HAP-1 (cell line): Measurements from ENCODE around the gene KCNS1.
"Not testable (repeated sequence)": the region's sequence is repeated elsewhere in the genome, so short reads cannot be mapped to it uniquely, and the experiment has no call there.

ENCODE experiments used
- DNase-seq, 2 experiments: peaks; one replicate each; pipeline ENCODE4 v3.0.0-alpha.2; 2016 to 2020; ENCODE audit warnings: low spot score in 2 of 2
- H3K27me3 ChIP-seq: fragments of 250-450 bp; sonication (Bioruptor Pico); 2 replicates; pipeline ENCODE4 v1.5.1; 2020; ENCODE audit warnings: low read depth, mild to moderate bottlenecking, moderate library complexity
- H3K36me3 ChIP-seq: fragments of 250-450 bp; sonication (Bioruptor Pico); replicated peaks from 2 replicates; pipeline ENCODE4 v1.5.1; 2020; ENCODE audit warnings: mild to moderate bottlenecking
- H3K4me1 ChIP-seq: fragments of 250-450 bp; sonication (Bioruptor Pico); 2 replicates; pipeline ENCODE4 v1.5.1; 2020; ENCODE audit warnings: mild to moderate bottlenecking
- H3K4me3 ChIP-seq: fragments of 250-450 bp; sonication (Bioruptor Pico); 2 replicates; pipeline ENCODE4 v1.5.1; 2020; ENCODE audit warnings: mild to moderate bottlenecking, moderate library complexity
- H3K9me3 ChIP-seq: fragments of 250-450 bp; sonication (Bioruptor Pico); 2 replicates; pipeline ENCODE4 v1.5.1; 2020; ENCODE audit warnings: mild to moderate bottlenecking, moderate library complexity
- in situ Hi-C: fragments of 300-500 bp; cut with MboI; formaldehyde crosslinking; loops from 3 replicates; pipeline ENCODE4 v1.14.3; 2020; ENCODE audit warnings: low sequenced_read_pairs, inconsistent platforms, mixed read lengths

The KCNS1 gene

DNA sequence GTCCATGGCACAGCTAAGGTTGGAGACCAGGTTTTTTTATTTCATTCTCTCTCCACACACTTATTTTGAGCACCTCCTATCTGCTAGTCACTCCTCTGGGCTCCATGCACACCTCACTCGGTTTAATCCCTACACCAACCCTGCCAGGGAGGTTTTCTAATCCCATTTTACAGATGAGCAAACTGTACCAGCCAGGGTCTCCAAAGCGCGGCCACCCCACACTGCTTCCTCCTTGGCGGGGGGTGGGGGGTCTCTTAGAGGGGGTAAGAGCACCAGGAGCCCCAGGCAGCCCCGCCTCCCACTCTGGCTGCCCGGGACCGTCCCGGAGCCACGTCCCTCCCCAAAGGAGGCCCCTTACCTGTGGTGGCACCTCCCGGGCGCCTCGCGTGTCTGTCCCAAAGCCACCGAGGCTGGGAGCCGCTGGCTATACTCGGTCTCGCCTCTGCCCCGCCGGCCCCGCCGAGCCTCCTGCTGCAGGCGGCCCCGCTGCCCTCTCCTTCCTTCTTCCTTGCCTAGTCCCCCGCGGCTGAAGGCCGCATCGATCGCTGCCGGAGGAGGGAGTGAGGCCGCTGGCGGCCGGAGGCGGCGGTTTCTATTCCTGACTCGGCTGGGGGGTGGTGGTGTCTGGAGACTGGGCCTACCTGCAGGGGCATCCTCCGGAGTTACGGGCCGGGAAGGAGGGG is at the start of gene KCNS1:
Gene KCNS1 (minus strand): TSS at position 565 of the 683 bp plus-strand sequence. CDS start 1,891 bp downstream, outside the sequence.
- DNase-seq: peak in 1 of 2 experiments; percentile 21
- H3K4me3 ChIP-seq: no peak within 1 kb of the TSS

DNA sequence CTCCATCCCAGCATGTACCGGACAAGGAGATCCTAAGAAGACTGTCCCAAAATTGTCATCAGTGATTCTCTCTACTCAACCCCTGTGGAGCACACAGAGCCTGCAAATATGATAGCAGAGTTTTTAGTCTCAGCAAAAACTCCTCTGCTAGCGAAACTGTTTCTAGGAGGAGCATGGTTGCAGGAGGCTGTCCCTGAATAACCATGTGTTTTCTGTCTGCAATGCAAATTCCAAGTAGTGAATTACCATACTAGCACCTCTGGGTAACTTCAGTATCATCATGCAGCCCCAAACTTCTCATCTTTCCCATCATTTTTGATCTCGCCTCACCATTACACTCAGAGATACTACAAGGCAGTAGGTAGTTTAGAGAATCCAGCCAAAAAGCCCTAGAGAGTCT is 48.1 kb upstream of the KCNS1 start:
- Histone ChIP-seq H3K36me3 (no peaks in the 10 kb centered on the region), H3K4me1 (no peaks in the 10 kb centered on the region), H3K27me3 (peaks cover 5% of the 10 kb centered on the region), H3K4me3 (no peak overlapping the region), H3K9me3 (no peaks in the 10 kb centered on the region)
- DNase-seq: no peak
- in situ Hi-C loops: no loop called here

More for the DNA sequence above, at the start of gene KCNS1:
- Histone ChIP-seq H3K36me3 (no peaks in the 10 kb centered on the region), H3K4me1 (no peaks in the 10 kb centered on the region), H3K27me3 (no peaks in the 10 kb centered on the region; the same call in 1 of the 2 replicates), H3K9me3 (no peaks in the 10 kb centered on the region)
- in situ Hi-C loops: no loop called here

DNA sequence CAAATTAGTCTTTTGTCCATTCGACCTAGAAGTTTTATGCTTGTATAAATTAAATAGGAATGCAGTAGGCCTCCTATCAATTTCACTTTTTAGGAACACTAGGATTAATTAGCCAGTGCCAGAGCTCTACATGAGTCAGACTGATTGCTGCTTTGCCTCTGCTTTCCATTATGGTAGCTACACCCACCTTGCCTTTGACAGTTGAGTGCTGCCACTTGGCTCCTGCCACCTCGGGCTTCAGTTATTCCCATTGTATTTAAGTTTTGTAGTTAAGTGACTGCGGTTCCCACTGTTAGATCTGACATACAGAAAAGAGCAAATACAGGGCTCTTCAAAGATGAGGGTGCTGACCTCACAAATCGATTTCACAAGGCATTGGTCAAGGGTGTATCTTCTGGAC is 39.9 kb upstream of the KCNS1 start:
- in situ Hi-C loops: no loop called here
- peaks cover 9% of the 10 kb centered on the region for H3K27me3 ChIP-seq
- no peaks in the 10 kb centered on the region for H3K4me1 ChIP-seq

DNA sequence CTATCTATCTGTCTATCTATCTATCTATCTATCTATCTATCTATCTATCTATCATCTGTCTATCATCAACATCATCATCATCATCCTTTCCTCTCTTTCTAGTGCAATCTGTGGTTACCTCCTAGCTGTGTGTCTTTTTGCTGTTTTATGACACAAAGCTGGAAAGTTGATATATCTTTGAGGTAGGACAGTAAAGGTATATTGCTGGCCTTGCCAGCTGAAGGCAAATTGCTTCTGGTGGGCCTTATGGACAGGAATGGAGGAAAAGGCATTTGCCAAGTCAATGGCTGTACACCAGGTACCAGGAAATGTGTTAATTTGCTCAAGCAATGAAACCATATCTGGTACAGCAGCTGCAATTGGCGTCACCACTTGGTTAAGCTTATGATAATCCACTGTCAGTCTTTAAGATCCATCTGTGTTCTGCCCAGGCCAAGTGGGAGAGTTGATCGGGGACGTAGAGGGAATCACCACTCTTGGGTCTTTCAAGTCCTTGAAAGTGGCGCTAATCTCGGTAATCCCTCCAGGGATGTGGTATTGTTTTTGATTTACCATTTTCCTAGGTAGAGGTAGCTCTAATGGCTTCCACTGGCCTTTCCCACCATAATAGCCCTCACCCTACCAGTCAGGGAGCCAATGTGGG is 38.9 kb upstream of the KCNS1 start:
- H3K9me3 ChIP-seq, in situ Hi-C loops, H3K27me3 ChIP-seq, DNase-seq, H3K4me3 ChIP-seq, H3K4me1 ChIP-seq, H3K36me3 ChIP-seq: not testable (repeated sequence)

More for the DNA sequence above, 39.9 kb upstream of the KCNS1 start:
- H3K9me3 ChIP-seq: no peaks in the 10 kb centered on the region
- DNase-seq: no peak
- H3K36me3 ChIP-seq: no peaks in the 10 kb centered on the region
- H3K4me3 ChIP-seq: no peak overlapping the region

- DNase-seq: peak; percentile 5 to 83
- Histone ChIP-seq H3K4me3 (no peak overlapping the region), H3K27me3 (peaks cover under 1% of the 10 kb centered on the region; the same call in 1 of the 2 replicates), H3K9me3 (no peaks in the 10 kb centered on the region), H3K4me1 (no peaks in the 10 kb centered on the region), H3K36me3 (no peaks in the 10 kb centered on the region)
- in situ Hi-C loops: no loop called here
These were observed 37.8 kb upstream of the KCNS1 start for GRCh38 chr20:45138561-45139300.

DNA sequence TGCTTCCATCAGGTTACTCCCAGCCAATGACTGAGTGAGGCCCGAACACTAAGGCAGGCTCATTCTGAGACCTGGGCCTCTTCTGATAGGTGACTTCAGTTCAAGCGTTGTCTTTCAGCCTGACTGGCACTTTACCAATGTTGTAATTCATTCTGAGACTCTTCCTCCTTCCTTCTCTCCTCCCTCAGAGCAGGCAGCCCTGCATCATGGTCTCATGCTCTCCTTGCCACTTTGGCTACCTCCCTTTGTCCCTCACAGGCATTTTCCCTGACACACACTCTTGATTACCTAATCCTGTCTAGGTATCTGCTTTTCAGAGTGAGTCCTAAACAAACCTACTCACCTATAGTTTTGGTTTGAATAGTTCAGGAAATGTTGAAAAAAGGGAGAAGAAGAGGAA is 36.0 kb upstream of the KCNS1 start:
- no peak for DNase-seq
- Histone ChIP-seq H3K27me3 (no peaks in the 10 kb centered on the region), H3K9me3 (no peaks in the 10 kb centered on the region), H3K36me3 (no peaks in the 10 kb centered on the region), H3K4me1 (no peaks in the 10 kb centered on the region), H3K4me3 (no peak overlapping the region)
- in situ Hi-C loops: no loop called here

DNA sequence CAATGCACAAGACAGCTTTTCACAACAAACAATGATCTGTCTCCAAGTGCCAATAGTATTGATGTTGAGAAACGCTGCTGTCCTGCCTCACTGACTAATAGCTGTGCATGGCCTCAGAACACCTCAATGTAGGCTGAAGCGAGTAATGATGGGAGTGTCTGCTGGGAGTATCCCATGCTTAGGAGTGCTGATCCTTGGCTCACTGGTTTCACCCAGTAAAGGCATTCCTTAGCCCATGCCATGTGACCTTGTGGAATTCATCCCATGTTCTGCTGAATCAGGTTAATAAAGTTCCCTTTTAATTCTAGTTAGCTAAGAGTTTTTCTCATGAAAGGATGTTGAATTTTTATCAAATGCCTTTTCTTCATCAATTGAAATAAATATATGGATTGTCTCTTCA is 27.2 kb upstream of the KCNS1 start:
- Histone ChIP-seq H3K27me3 (peaks cover 4% of the 10 kb centered on the region; the same call in 1 of the 2 replicates), H3K4me3 (no peak overlapping the region), H3K4me1 (no peaks in the 10 kb centered on the region), H3K9me3 (no peaks in the 10 kb centered on the region), H3K36me3 (no peaks in the 10 kb centered on the region)
- no peak for DNase-seq
- in situ Hi-C loops: no loop called here

DNA sequence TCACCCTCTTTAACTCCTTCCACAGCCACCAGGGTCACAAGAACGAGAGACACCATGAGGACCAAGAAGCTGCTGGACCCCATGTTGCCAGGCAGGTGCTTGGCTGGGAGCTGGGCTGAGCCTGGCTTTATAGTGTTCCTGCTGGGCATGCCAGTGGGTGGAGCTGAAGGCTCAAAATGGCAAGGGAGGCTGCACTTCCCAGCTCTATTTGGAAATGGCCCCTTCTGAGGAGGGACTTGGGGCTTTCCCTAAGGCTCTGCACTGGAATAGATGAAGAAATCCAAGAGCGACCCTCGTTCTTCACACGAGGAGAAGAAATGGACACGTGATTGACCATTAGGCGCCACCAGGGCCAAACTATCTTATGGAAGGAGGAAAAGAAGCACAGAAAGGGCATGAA is 23.4 kb upstream of the KCNS1 start, which contains the start of gene WFDC12:
Gene WFDC12 (minus strand): TSS at position 101 of the 400 bp plus-strand sequence. CDS start 18 bp downstream, at position 83.
- Histone ChIP-seq H3K9me3 (no peaks in the 10 kb centered on the region), H3K36me3 (no peaks in the 10 kb centered on the region), H3K27me3 (peaks cover 12% of the 10 kb centered on the region), H3K4me3 (no peak within 1 kb of the TSS), H3K4me1 (no peaks in the 10 kb centered on the region)
- in situ Hi-C loops: no loop called here
- no peak for DNase-seq

GRCh38 chr20:45121388-45121787 is 20.5 kb upstream of the KCNS1 start:
- H3K9me3 ChIP-seq: no peaks in the 10 kb centered on the region
- no peaks in the 10 kb centered on the region for H3K4me1 ChIP-seq
- H3K36me3 ChIP-seq: no peaks in the 10 kb centered on the region
- in situ Hi-C loops: no loop called here
- peaks cover 14% of the 10 kb centered on the region for H3K27me3 ChIP-seq
- no peak overlapping the region for H3K4me3 ChIP-seq
- no peak for DNase-seq

DNA sequence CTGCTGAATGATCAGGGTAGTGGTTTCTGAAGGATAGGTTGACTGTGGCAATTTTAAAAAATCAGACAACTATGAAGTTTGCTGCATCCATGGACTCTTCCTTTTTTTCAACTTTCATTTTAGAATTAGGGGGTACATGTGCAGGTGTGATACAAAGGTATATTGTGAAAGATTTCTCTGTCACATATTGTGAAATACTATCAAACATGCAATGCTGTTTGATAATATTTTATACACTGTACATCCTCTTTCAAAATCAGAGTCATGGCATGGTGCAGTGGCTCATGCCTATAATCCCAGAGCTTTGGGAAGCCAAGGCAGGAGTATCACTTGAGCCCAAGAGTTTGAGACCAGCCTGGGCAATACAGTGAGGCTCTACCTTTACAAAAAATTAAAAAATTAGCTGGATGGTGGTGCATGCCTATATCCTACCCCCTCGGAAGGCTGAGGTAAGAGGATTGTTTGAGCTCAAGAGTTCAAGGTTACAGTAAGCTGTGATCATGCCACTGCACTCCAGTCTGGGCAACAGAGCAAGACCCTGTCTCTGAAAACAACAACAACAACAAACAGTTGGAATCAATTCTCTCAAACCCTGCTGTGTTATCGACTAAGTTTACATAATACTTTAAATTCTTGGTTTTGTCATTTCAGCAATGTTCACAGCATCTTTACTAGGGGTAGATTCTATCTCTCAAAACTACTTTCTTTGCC is 18.8 kb upstream of the KCNS1 start:
- Histone ChIP-seq H3K36me3 (no peaks in the 10 kb centered on the region), H3K4me3 (no peak overlapping the region), H3K9me3 (no peaks in the 10 kb centered on the region), H3K27me3 (peaks cover 13% of the 10 kb centered on the region), H3K4me1 (no peaks in the 10 kb centered on the region)
- in situ Hi-C loops: no loop called here
- DNase-seq: no peak

DNA sequence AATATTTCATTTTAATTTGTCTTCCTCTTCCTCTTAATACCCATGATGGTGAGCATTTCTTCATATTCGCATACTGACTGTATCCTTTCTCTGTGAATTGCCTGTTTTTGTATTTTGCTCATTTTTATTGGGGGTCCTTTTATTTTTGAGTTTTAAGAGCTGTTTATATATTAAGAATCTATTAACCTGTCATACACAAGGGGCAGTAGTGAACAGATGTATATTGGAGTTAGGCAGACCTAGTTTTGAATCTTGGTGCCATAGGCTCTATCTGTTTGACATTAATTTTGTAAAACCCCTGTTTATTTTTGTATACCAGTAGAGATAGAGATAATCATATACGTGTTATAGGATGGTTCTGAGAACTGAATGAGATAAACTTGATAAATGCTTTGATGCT is 17.1 kb upstream of the KCNS1 start:
- in situ Hi-C loops: no loop called here
- peaks cover 9% of the 10 kb centered on the region for H3K27me3 ChIP-seq
- H3K4me1 ChIP-seq: no peaks in the 10 kb centered on the region
- H3K4me3 ChIP-seq: no peak overlapping the region
- H3K36me3 ChIP-seq: no peaks in the 10 kb centered on the region
- H3K9me3 ChIP-seq: no peaks in the 10 kb centered on the region
- DNase-seq: no peak

GRCh38 chr20:45117581-45117980 is 16.7 kb upstream of the KCNS1 start:
- Histone ChIP-seq H3K4me3 (no peak overlapping the region), H3K27me3 (peaks cover 8% of the 10 kb centered on the region; the same call in 1 of the 2 replicates), H3K36me3 (no peaks in the 10 kb centered on the region), H3K4me1 (no peaks in the 10 kb centered on the region), H3K9me3 (no peaks in the 10 kb centered on the region)
- DNase-seq: no peak
- in situ Hi-C loops: no loop called here

DNA sequence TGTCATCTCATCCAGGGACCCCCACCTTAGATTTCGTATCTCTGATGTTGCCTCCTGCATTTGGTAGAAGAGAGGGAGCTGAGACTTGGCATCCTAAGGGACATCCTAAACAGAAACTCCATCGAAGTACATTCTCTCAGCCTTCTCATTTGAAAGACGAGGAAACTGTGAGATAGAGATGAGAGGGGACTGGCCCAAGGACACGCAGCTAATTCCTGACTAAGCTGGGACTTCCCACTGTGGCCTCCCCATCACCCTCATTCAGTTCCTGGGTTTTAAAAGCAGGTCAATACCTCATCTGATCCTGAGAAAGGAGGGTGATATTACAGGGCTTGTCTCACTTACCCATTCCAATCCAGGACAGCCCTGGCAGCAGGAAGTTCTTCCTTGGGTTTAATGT is 14.9 kb upstream of the KCNS1 start:
- DNase-seq: no peak
- Histone ChIP-seq H3K27me3 (peaks cover 4% of the 10 kb centered on the region; the same call in 1 of the 2 replicates), H3K4me1 (no peaks in the 10 kb centered on the region), H3K9me3 (no peaks in the 10 kb centered on the region), H3K4me3 (no peak overlapping the region), H3K36me3 (no peaks in the 10 kb centered on the region)
- in situ Hi-C loops: no loop called here
